Activated CD8-positive, alpha-beta memory T cell treated with anti-CD3 and anti-CD28 coated beads for 36 hours (primary cell): ENCODE measurements around the gene NINJ2. TPM values are rescaled to one million over a fixed set of nuclear protein-coding genes. Genes with fewer than 3 reads are reported as not detected.
"Not testable (repeated sequence)": the region's sequence is repeated elsewhere in the genome, so short reads cannot be mapped to it uniquely, and the experiment has no call there.

Experiments used
- CTCF ChIA-PET: fragments of 350-600 bp; sonication (Branson Sonifier 250); formaldehyde crosslinking; loops from one replicate; lab custom pipeline; 2021; ENCODE audit warnings: antibody characterized with exemption; lab: Charles Lee
- POLR2A ChIA-PET: fragments of 350-600 bp; sonication (Branson Sonifier 250); formaldehyde crosslinking; loops from one replicate; lab custom pipeline; 2021; ENCODE audit warnings: antibody characterized with exemption; lab: Charles Lee
- total RNA-seq, 2 experiments: library from RNA; stranded (reverse); gene quantifications; one replicate each; pipeline ENCODE4 v1.2.3, GENCODE V29; 2021

The NINJ2 gene
- total RNA-seq, 2 experiments from 2014 or later: 2.1 to 2.3 TPM

- ChIA-PET CTCF (no interaction called here), POLR2A (no interaction called here)
These were observed 16.5 kb downstream of the NINJ2 start for GRCh38 chr12:646442-647384.

- ChIA-PET POLR2A (no interaction called here), CTCF (no interaction called here)
These were observed 17.6 kb downstream of the NINJ2 start for GRCh38 chr12:645563-646071.

GRCh38 chr12:644818-645552 is 18.3 kb downstream of the NINJ2 start:
- ChIA-PET CTCF (no interaction called here), POLR2A (no interaction called here)

GRCh38 chr12:644303-644639 is 19.0 kb downstream of the NINJ2 start:
- ChIA-PET CTCF (interaction anchor here (1.0 to 2.4 kb wide), 3 partner anchors 29 to 69 kb away, joined by 3 to 7 read pairs (median 3); no protein-coding TSS in a partner anchor), POLR2A (no interaction called here)

- ChIA-PET POLR2A (interaction anchor here (0.5 to 0.7 kb wide), 2 partner anchors 83 to 230 kb away, joined by 3 read pairs; no protein-coding TSS in a partner anchor), CTCF (interaction anchor here (1.0 to 2.4 kb wide), 5 partner anchors 19 to 108 kb away, joined by 3 to 7 read pairs (median 5); partner anchors contain the start of genes NINJ2 and WNK1)
These were observed 19.6 kb downstream of the NINJ2 start for GRCh38 chr12:643475-644302.

GRCh38 chr12:642633-643474 is 20.4 kb downstream of the NINJ2 start:
- ChIA-PET CTCF (interaction anchor here (0.8 to 2.4 kb wide), 10 partner anchors 20 to 307 kb away, joined by 3 to 8 read pairs (median 4); partner anchors contain the start of genes NINJ2, RAD52 and WNK1), POLR2A (interaction anchor here (0.5 to 1.2 kb wide), 3 partner anchors 84 to 230 kb away, joined by 3 to 14 read pairs (median 3); no protein-coding TSS in a partner anchor)

- CTCF ChIA-PET: interaction anchor here (1.8 kb wide), 1 partner anchor 28 kb away, joined by 8 read pairs; no protein-coding TSS in a partner anchor
- POLR2A ChIA-PET: not testable (repeated sequence)
These were observed 21.9 kb downstream of the NINJ2 start for GRCh38 chr12:641321-641720.

- CTCF ChIA-PET: interaction anchor here (1.4 kb wide), 1 partner anchor 64 kb away, joined by 3 read pairs; no protein-coding TSS in a partner anchor
- POLR2A ChIA-PET: no interaction called here
These were observed 22.5 kb downstream of the NINJ2 start for GRCh38 chr12:640773-641172.

- ChIA-PET POLR2A (no interaction called here), CTCF (interaction anchor here (0.8 to 1.5 kb wide), 6 partner anchors 17 to 171 kb away, joined by 3 to 4 read pairs (median 3); no protein-coding TSS in a partner anchor)
These were observed 23.3 kb downstream of the NINJ2 start for GRCh38 chr12:639988-640387.

GRCh38 chr12:639566-639965 is 23.7 kb downstream of the NINJ2 start:
- CTCF ChIA-PET: interaction anchor here (0.5 to 1.5 kb wide), 8 partner anchors 16 to 171 kb away, joined by 3 to 4 read pairs (median 3); no protein-coding TSS in a partner anchor
- POLR2A ChIA-PET: interaction anchor here (0.7 kb wide), 1 partner anchor 112 kb away, joined by 3 read pairs; no protein-coding TSS in a partner anchor

GRCh38 chr12:638953-639557 is 24.2 kb downstream of the NINJ2 start:
- ChIA-PET CTCF (interaction anchor here (0.5 to 1.5 kb wide), 8 partner anchors 16 to 172 kb away, joined by 3 to 4 read pairs (median 3); no protein-coding TSS in a partner anchor), POLR2A (interaction anchor here (0.7 kb wide), 1 partner anchor 112 kb away, joined by 3 read pairs; no protein-coding TSS in a partner anchor)

GRCh38 chr12:636632-637031 is 26.6 kb downstream of the NINJ2 start:
- CTCF ChIA-PET: no interaction called here
- POLR2A ChIA-PET: no interaction called here

GRCh38 chr12:633731-634130 is 29.5 kb downstream of the NINJ2 start:
- POLR2A ChIA-PET: no interaction called here
- CTCF ChIA-PET: no interaction called here

- POLR2A ChIA-PET: interaction anchor here (0.6 kb wide), 1 partner anchor 289 kb away, joined by 4 read pairs; no protein-coding TSS in a partner anchor
- CTCF ChIA-PET: interaction anchor here (1.5 kb wide), 1 partner anchor 56 kb away, joined by 3 read pairs; no protein-coding TSS in a partner anchor
These were observed 31.0 kb downstream of the NINJ2 start for GRCh38 chr12:632102-632696.

GRCh38 chr12:630656-631632 is 32.3 kb downstream of the NINJ2 start:
- POLR2A ChIA-PET: no interaction called here
- CTCF ChIA-PET: interaction anchor here (0.9 to 1.5 kb wide), 3 partner anchors 29 to 55 kb away, joined by 3 read pairs; no protein-coding TSS in a partner anchor
